ENCODE data around the gene TSPAN11. TPM values are rescaled to one million over a fixed set of nuclear protein-coding genes. Genes with fewer than 3 reads are reported as not detected.

Gene TSPAN11
- total RNA-seq, 1 donor from 2014 or later: not detected

DNA sequence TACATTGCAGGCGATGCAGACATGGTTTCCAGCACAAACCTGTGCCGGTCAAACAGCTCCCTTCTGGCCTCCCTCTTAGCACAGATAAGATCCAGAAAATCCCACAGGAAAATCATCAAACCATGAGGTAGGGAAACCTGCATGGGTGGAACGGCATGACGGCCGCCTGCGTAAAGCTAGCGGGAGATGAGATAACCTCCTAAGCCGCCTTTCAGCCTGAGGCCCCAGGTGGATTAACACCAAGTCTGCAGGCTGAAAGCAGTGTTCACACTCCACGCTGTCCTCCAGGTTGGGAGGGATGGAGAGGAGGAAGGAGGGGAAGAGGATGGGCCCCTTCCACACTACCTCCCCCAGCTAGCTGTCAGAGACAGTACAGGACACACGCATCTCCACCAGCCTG lies 63.8 kb downstream of the TSPAN11 start:
- TF ChIP-seq, protein P1, sequence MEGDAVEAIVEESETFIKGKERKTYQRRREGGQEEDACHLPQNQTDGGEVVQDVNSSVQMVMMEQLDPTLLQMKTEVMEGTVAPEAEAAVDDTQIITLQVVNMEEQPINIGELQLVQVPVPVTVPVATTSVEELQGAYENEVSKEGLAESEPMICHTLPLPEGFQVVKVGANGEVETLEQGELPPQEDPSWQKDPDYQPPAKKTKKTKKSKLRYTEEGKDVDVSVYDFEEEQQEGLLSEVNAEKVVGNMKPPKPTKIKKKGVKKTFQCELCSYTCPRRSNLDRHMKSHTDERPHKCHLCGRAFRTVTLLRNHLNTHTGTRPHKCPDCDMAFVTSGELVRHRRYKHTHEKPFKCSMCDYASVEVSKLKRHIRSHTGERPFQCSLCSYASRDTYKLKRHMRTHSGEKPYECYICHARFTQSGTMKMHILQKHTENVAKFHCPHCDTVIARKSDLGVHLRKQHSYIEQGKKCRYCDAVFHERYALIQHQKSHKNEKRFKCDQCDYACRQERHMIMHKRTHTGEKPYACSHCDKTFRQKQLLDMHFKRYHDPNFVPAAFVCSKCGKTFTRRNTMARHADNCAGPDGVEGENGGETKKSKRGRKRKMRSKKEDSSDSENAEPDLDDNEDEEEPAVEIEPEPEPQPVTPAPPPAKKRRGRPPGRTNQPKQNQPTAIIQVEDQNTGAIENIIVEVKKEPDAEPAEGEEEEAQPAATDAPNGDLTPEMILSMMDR (IDR thresholded peaks at IDR 0.05; ENCODE audit: insufficient read depth, low read length, severe bottlenecking): no peak
- DNase-seq (ENCODE audit: low read depth): no peak
- Histone ChIP-seq H3K36me3 (ENCODE audit: control insufficient read depth, insufficient read depth, low read length) (no peaks in the 10 kb centered on the region), H3K4me3 (ENCODE audit: low read depth, low read length) (no peak overlapping the region), H3K27me3 (ENCODE audit: control insufficient read depth, insufficient read depth, low read length) (no peaks in the 10 kb centered on the region)
- peak; percentile 83 for FAIRE-seq

DNA sequence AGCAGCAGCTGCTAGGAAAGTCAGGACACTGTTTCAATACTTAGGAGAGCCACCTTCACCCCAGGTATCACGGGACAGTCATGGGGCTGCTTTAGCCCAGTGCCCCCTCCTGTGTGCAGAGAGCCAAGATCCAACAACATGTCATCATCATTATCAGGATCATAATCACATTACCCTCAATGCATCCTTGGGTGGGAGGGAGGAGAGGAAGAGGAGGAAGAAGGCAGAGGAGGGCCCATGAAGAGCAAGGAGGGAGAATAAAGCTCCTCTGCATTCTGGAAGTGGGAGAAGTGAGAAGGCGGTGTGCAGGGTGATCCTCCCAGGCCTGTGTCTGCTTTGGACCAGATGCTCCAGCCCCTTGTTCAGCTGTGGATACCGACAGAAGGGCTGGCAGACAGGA lies 64.2 kb downstream of the TSPAN11 start:
- TF ChIP-seq, protein P1 (IDR thresholded peaks at IDR 0.05; ENCODE audit: insufficient read depth, low read length, severe bottlenecking): no peak
- H3K4me3 ChIP-seq (ENCODE audit: low read depth, low read length): no peak overlapping the region
- FAIRE-seq (no peak), DNase-seq (ENCODE audit: low read depth) (no peak)
- no peaks in the 10 kb centered on the region for H3K27me3 ChIP-seq (ENCODE audit: control insufficient read depth, insufficient read depth, low read length)
- H3K36me3 ChIP-seq (ENCODE audit: control insufficient read depth, insufficient read depth, low read length): no peaks in the 10 kb centered on the region

DNA sequence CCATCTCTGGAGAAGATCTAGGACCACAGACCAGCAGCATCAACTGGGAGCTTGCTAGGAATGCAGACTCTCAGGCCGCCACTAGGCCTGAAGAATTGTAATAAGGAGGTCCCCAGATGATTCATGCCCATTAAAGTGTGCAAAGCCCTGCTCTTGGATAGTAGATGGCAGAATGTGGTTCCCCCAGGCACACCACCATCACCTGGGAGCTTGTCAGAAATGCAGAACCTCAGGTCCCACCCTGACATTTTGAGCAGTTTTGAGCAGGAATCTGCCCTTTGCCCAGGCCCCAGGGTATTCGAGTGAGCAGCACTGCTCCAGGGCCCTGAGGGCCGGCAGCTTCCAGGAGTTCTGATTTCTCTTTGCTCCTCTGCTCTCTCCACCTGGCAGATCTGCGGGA lies 64.9 kb downstream of the TSPAN11 start:
- no peaks in the 10 kb centered on the region for H3K27me3 ChIP-seq (ENCODE audit: control insufficient read depth, insufficient read depth, low read length)
- TF ChIP-seq, protein P1 (IDR thresholded peaks at IDR 0.05; ENCODE audit: insufficient read depth, low read length, severe bottlenecking): no peak
- H3K36me3 ChIP-seq (ENCODE audit: control insufficient read depth, insufficient read depth, low read length): no peaks in the 10 kb centered on the region
- FAIRE-seq (peak; percentile 40), DNase-seq (ENCODE audit: low read depth) (no peak)
- H3K4me3 ChIP-seq (ENCODE audit: low read depth, low read length): no peak overlapping the region

DNA sequence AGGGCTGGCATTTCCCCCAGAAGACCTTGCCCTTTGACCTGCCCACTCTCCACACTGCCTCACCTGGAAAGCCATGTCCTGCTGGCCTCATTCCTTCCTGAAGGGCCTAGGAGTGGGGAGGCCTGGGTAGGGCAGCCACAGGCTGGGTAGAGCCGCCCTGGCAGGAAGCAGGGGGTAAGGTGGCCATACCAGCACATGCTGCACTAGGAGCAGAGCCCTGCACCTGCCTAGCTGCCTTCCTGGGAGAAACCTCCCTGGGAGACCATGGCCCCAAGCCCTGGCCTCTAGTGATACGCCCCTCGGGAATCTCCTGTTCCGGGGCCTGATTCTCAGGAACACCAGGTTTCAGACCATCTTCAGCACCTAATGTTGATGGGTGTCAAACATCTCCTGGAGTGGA lies 65.8 kb downstream of the TSPAN11 start:
- FAIRE-seq (no peak), DNase-seq (ENCODE audit: low read depth) (no peak)
- H3K4me3 ChIP-seq (ENCODE audit: low read depth, low read length): no peak overlapping the region
- no peaks in the 10 kb centered on the region for H3K36me3 ChIP-seq (ENCODE audit: control insufficient read depth, insufficient read depth, low read length)
- TF ChIP-seq, protein P1 (IDR thresholded peaks at IDR 0.05; ENCODE audit: insufficient read depth, low read length, severe bottlenecking): no peak
- H3K27me3 ChIP-seq (ENCODE audit: control insufficient read depth, insufficient read depth, low read length): no peaks in the 10 kb centered on the region

DNA sequence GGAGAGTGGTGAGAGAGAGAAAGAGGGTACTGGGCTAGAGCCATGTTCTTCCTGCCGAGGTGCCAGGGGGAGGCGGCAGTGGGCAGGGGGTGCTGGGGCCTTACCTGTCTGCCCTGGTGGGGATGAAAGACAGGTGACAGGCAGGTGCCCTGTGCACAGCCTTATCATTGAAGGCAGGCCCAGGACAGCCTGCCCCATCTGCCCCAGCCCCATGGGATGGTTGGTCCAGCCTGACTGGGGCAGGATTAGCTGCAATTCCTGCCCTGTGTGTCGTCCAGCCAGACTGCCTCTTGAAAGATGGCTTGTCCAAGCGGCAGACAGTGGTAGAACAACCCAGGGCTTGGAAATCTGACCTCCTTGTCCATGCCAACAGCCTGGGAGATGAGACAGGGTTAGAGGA lies 67.2 kb downstream of the TSPAN11 start:
- DNase-seq (ENCODE audit: low read depth) (no peak), FAIRE-seq (no peak)
- H3K27me3 ChIP-seq (ENCODE audit: control insufficient read depth, insufficient read depth, low read length): no peaks in the 10 kb centered on the region
- no peak overlapping the region for H3K4me3 ChIP-seq (ENCODE audit: low read depth, low read length)
- TF ChIP-seq, protein P1 (IDR thresholded peaks at IDR 0.05; ENCODE audit: insufficient read depth, low read length, severe bottlenecking): no peak
- H3K36me3 ChIP-seq (ENCODE audit: control insufficient read depth, insufficient read depth, low read length): no peaks in the 10 kb centered on the region

DNA sequence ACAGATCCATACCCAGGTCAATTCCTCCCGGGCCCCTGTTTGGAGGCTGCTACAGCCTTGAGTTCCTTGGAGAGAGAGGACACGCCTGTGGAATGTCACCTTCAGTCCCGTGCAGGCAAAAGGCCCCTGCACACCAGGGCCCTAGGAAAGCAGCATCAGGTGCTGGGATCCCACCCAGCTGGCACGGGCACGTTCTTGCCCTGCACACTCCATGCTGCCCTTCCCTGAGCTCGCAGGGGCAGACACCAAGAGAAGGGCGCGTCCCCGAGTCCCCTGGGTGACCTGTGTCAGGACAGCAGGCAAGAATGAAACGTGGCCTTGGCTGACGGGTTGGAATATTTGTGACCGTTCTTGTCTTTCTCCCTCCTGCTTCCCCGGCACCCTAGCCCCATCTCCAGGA lies 67.7 kb downstream of the TSPAN11 start:
- FAIRE-seq (no peak), DNase-seq (ENCODE audit: low read depth) (no peak)
- H3K36me3 ChIP-seq (ENCODE audit: control insufficient read depth, insufficient read depth, low read length): no peaks in the 10 kb centered on the region
- TF ChIP-seq, protein P1 (IDR thresholded peaks at IDR 0.05; ENCODE audit: insufficient read depth, low read length, severe bottlenecking): no peak
- H3K27me3 ChIP-seq (ENCODE audit: control insufficient read depth, insufficient read depth, low read length): no peaks in the 10 kb centered on the region
- no peak overlapping the region for H3K4me3 ChIP-seq (ENCODE audit: low read depth, low read length)
